ENCODE measurements around the gene SLIT3.

DNA sequence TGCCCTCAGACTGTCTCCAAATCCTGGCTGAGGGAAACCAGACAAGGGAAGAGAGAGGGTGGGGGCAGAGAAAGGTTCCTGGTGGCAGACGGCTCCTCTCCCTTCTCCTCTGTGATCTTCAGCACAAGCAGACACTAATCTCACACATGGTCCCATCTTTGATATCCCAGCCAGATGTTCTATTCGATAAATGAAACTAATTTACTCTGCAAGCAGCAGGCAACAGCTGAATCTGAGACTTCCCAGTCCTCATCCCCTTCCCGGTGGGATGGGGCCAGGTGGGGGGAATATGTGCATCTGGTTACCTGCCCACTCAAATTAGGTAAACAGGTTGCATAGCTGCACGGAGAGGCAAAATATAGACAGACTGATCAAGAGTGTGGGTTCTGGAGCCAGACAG lies 512.8 kb downstream of the SLIT3 start:
- TF ChIP-seq, protein P1, sequence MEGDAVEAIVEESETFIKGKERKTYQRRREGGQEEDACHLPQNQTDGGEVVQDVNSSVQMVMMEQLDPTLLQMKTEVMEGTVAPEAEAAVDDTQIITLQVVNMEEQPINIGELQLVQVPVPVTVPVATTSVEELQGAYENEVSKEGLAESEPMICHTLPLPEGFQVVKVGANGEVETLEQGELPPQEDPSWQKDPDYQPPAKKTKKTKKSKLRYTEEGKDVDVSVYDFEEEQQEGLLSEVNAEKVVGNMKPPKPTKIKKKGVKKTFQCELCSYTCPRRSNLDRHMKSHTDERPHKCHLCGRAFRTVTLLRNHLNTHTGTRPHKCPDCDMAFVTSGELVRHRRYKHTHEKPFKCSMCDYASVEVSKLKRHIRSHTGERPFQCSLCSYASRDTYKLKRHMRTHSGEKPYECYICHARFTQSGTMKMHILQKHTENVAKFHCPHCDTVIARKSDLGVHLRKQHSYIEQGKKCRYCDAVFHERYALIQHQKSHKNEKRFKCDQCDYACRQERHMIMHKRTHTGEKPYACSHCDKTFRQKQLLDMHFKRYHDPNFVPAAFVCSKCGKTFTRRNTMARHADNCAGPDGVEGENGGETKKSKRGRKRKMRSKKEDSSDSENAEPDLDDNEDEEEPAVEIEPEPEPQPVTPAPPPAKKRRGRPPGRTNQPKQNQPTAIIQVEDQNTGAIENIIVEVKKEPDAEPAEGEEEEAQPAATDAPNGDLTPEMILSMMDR (IDR thresholded peaks at IDR 0.05 in 2 of 3, conservative IDR thresholded peaks at IDR 0.05 in 1 of 3; ENCODE audit: borderline replicate concordance in 1 of 3, insufficient read depth in 1 of 3, low read depth in 2 of 3, low read length in 2 of 3) = no peak
- TF ChIP-seq CBX3 (IDR thresholded peaks at IDR 0.05; ENCODE audit: low read depth) (no peak), POLR2A (IDR thresholded peaks at IDR 0.05; ENCODE audit: borderline replicate concordance, extremely low read depth, insufficient read depth, insufficient read length) (no peak), SIN3A (IDR thresholded peaks at IDR 0.05; ENCODE audit: low read depth) (no peak), EZH2 (IDR thresholded peaks at IDR 0.05) (no peak), EGR1 (IDR thresholded peaks at IDR 0.05; ENCODE audit: low read depth) (no peak), RAD21 (IDR thresholded peaks at IDR 0.05; ENCODE audit: low read depth) (no peak)
- TF ChIP-seq, protein P2, sequence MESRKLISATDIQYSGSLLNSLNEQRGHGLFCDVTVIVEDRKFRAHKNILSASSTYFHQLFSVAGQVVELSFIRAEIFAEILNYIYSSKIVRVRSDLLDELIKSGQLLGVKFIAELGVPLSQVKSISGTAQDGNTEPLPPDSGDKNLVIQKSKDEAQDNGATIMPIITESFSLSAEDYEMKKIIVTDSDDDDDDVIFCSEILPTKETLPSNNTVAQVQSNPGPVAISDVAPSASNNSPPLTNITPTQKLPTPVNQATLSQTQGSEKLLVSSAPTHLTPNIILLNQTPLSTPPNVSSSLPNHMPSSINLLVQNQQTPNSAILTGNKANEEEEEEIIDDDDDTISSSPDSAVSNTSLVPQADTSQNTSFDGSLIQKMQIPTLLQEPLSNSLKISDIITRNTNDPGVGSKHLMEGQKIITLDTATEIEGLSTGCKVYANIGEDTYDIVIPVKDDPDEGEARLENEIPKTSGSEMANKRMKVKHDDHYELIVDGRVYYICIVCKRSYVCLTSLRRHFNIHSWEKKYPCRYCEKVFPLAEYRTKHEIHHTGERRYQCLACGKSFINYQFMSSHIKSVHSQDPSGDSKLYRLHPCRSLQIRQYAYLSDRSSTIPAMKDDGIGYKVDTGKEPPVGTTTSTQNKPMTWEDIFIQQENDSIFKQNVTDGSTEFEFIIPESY (IDR thresholded peaks at IDR 0.05; ENCODE audit: extremely low read depth, insufficient replicate concordance, low read length) = no peak
- TF ChIP-seq, protein P3, sequence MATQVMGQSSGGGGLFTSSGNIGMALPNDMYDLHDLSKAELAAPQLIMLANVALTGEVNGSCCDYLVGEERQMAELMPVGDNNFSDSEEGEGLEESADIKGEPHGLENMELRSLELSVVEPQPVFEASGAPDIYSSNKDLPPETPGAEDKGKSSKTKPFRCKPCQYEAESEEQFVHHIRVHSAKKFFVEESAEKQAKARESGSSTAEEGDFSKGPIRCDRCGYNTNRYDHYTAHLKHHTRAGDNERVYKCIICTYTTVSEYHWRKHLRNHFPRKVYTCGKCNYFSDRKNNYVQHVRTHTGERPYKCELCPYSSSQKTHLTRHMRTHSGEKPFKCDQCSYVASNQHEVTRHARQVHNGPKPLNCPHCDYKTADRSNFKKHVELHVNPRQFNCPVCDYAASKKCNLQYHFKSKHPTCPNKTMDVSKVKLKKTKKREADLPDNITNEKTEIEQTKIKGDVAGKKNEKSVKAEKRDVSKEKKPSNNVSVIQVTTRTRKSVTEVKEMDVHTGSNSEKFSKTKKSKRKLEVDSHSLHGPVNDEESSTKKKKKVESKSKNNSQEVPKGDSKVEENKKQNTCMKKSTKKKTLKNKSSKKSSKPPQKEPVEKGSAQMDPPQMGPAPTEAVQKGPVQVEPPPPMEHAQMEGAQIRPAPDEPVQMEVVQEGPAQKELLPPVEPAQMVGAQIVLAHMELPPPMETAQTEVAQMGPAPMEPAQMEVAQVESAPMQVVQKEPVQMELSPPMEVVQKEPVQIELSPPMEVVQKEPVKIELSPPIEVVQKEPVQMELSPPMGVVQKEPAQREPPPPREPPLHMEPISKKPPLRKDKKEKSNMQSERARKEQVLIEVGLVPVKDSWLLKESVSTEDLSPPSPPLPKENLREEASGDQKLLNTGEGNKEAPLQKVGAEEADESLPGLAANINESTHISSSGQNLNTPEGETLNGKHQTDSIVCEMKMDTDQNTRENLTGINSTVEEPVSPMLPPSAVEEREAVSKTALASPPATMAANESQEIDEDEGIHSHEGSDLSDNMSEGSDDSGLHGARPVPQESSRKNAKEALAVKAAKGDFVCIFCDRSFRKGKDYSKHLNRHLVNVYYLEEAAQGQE (IDR thresholded peaks at IDR 0.05; ENCODE audit: low read depth) = no peak
- TF ChIP-seq, protein P4, sequence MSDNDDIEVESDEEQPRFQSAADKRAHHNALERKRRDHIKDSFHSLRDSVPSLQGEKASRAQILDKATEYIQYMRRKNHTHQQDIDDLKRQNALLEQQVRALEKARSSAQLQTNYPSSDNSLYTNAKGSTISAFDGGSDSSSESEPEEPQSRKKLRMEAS (IDR thresholded peaks at IDR 0.05) = no peak

All from HCT116 (cell line).